Mesenchymal stem cell (in vitro differentiated cells and primary cell): ENCODE results near the gene OIT3.

Experiments used
- DNase-seq: peaks from one replicate; pipeline ENCODE4 v3.0.0-alpha.2; 2013
- H2AFZ ChIP-seq: one replicate; pipeline ENCODE4 v1.6.1; 2013; ENCODE audit warnings: low read depth, mild to moderate bottlenecking, control low read depth, inconsistent platforms, low read length, moderate library complexity
- H2AK5ac ChIP-seq: 2 replicates; pipeline ENCODE4 v1.6.1; 2013; ENCODE audit warnings: low read length, moderate library complexity, mild to moderate bottlenecking, inconsistent platforms; ENCODE audit not compliant: severe bottlenecking
- H2BK120ac ChIP-seq: one replicate; pipeline ENCODE4 v1.6.1; 2013; ENCODE audit warnings: low read depth, mild to moderate bottlenecking, inconsistent platforms, low read length, moderate library complexity
- H2BK12ac ChIP-seq, 2 experiments: one replicate each; pipeline ENCODE4 v1.6.1; 2013; ENCODE audit warnings: inconsistent platforms in 2 of 2, low read length in 2 of 2, mild to moderate bottlenecking in 2 of 2, moderate library complexity in 2 of 2, control low read depth in 1 of 2
- H2BK15ac ChIP-seq: one replicate; pipeline ENCODE4 v1.6.1; 2013; ENCODE audit warnings: mild to moderate bottlenecking, low read depth, inconsistent platforms; ENCODE audit not compliant: poor library complexity, severe bottlenecking
- H2BK5ac ChIP-seq: 2 replicates; pipeline ENCODE4 v1.6.1; 2013; ENCODE audit warnings: low read depth, mild to moderate bottlenecking, low read length, control low read depth, inconsistent platforms; ENCODE audit not compliant: poor library complexity, severe bottlenecking
- H3K14ac ChIP-seq, 2 experiments: one replicate each; pipeline ENCODE4 v1.6.1; 2013; ENCODE audit warnings: inconsistent platforms in 2 of 2, low read length in 2 of 2, control low read depth in 1 of 2, mild to moderate bottlenecking in 1 of 2, moderate library complexity in 1 of 2
- H3K18ac ChIP-seq, 2 experiments: one replicate each; pipeline ENCODE4 v1.6.1; 2013; ENCODE audit warnings: inconsistent platforms in 2 of 2, low read length in 2 of 2, control low read depth in 1 of 2, low read depth in 1 of 2, mild to moderate bottlenecking in 1 of 2
- H3K23ac ChIP-seq, 2 experiments: one replicate each; pipeline ENCODE4 v1.6.1; 2013; ENCODE audit warnings: inconsistent platforms in 2 of 2, low read length in 2 of 2, mild to moderate bottlenecking in 2 of 2, moderate library complexity in 2 of 2, control low read depth in 1 of 2
- H3K27ac ChIP-seq: 2 replicates; pipeline ENCODE4 v1.5.1; 2013; ENCODE audit warnings: mild to moderate bottlenecking, moderate library complexity, low read length, control low read depth, inconsistent platforms; ENCODE audit not compliant: poor library complexity, severe bottlenecking
- H3K27me3 ChIP-seq, 2 experiments: 2 replicates each; pipeline versions ENCODE4 v1.6.1 to v1.7.0; 2013; ENCODE audit warnings: low read length in 2 of 2, mild to moderate bottlenecking in 2 of 2, moderate library complexity in 2 of 2, control low read depth in 1 of 2, inconsistent platforms in 1 of 2; ENCODE audit not compliant: control insufficient read depth in 1 of 2, insufficient read depth in 1 of 2
- H3K36me3 ChIP-seq, 2 experiments: 2 replicates each; pipeline versions ENCODE4 v1.6.1 to v1.7.0; 2013; ENCODE audit warnings: low read length in 2 of 2, control low read depth in 1 of 2, inconsistent platforms in 1 of 2, low read depth in 1 of 2, mild to moderate bottlenecking in 1 of 2; ENCODE audit not compliant: insufficient read depth in 2 of 2, control insufficient read depth in 1 of 2
- H3K4ac ChIP-seq, 2 experiments: one replicate each; pipeline ENCODE4 v1.6.1; 2013; ENCODE audit warnings: inconsistent platforms in 2 of 2, low read length in 2 of 2, mild to moderate bottlenecking in 2 of 2, moderate library complexity in 2 of 2, control low read depth in 1 of 2, low read depth in 1 of 2
- H3K4me1 ChIP-seq: 2 replicates; pipeline ENCODE4 v1.6.1; 2013; ENCODE audit warnings: low read depth, low read length, control low read depth; ENCODE audit not compliant: control insufficient read depth, insufficient read depth
- H3K4me2 ChIP-seq: 2 replicates; pipeline ENCODE4 v1.6.1; 2013; ENCODE audit warnings: low read length, mild to moderate bottlenecking, inconsistent platforms; ENCODE audit not compliant: poor library complexity, severe bottlenecking
- H3K4me3 ChIP-seq, 2 experiments: 2 replicates each; pipeline versions ENCODE4 v1.5.1 to v1.7.0; 2013; ENCODE audit warnings: low read length in 2 of 2, mild to moderate bottlenecking in 2 of 2, control low read depth in 1 of 2, low read depth in 1 of 2; ENCODE audit not compliant: insufficient read depth in 1 of 2
- H3K79me1 ChIP-seq: replicated peaks from 2 replicates; pipeline ENCODE4 v1.6.1; 2013; ENCODE audit warnings: mild to moderate bottlenecking, control low read depth, low read length, inconsistent platforms; ENCODE audit not compliant: poor library complexity, severe bottlenecking
- H3K9ac ChIP-seq: 2 replicates; pipeline ENCODE4 v1.7.0; 2013; ENCODE audit warnings: mild to moderate bottlenecking, low read length, moderate library complexity
- H3K9me3 ChIP-seq: 2 replicates; pipeline ENCODE4 v1.7.0; 2013; ENCODE audit warnings: mild to moderate bottlenecking, low read length; ENCODE audit not compliant: control insufficient read depth
- H4K8ac ChIP-seq: one replicate; pipeline ENCODE4 v1.6.1; 2013; ENCODE audit warnings: inconsistent platforms, mild to moderate bottlenecking, low read length, moderate library complexity
- H4K91ac ChIP-seq: one replicate; pipeline ENCODE4 v1.6.1; 2013; ENCODE audit warnings: mild to moderate bottlenecking, low read length, inconsistent platforms
- WGBS: methylation state at CpG from one replicate; pipeline ENCODE4 v1.1.7; 2013; ENCODE audit warnings: mixed read lengths; 5-methylcytosine and 5-hydroxymethylcytosine counted together

OIT3 gene

DNA sequence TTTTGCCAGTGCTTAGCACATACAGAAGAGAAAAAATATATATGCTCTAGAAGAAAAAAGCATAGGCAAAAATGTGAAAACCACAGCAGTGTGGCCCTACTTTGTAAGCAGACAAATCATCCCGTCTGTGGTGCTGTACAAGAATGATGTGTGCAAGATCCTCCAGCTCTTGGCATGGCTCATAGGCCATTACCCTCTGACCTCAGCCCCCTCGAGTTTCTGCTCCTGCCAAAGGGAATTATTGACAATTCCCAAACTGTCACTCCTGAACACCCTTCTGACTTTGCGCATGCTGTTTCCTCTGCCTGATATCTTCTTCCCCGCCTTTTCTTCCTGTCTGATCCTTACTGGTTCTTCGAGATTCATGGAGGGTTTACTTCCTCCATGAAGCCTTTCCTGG lies 33.9 kb downstream of the OIT3 start:
- no peaks in the 10 kb centered on the region for H3K4me1 ChIP-seq
- no peak overlapping the region for H3K4me2 ChIP-seq
- 53% methylated on average over 5 of the region's 5 CpGs for WGBS
- H4K8ac ChIP-seq = no peak overlapping the region
- no peak overlapping the region for H3K23ac ChIP-seq
- no peak overlapping the region for H3K4ac ChIP-seq
- no peak overlapping the region for H2AK5ac ChIP-seq
- H2BK12ac ChIP-seq = no peak overlapping the region
- no peak overlapping the region for H2AFZ ChIP-seq
- H3K14ac ChIP-seq = no peak overlapping the region
- no peak overlapping the region for H3K18ac ChIP-seq
- H3K4me3 ChIP-seq = no peak overlapping the region
- DNase-seq = no peak
- H3K9me3 ChIP-seq = peaks cover 7% of the 10 kb centered on the region
- no peak overlapping the region for H4K91ac ChIP-seq
- no peaks in the 10 kb centered on the region for H3K79me1 ChIP-seq
- peaks cover 0 to 3% of the 10 kb centered on the region in 2 experiments for H3K36me3 ChIP-seq
- no peak overlapping the region for H3K9ac ChIP-seq
- H2BK15ac ChIP-seq = no peak overlapping the region
- H2BK5ac ChIP-seq = no peak overlapping the region
- H2BK120ac ChIP-seq = no peak overlapping the region
- H3K27me3 ChIP-seq = no peaks in the 10 kb centered on the region
- no peak overlapping the region for H3K27ac ChIP-seq

DNA sequence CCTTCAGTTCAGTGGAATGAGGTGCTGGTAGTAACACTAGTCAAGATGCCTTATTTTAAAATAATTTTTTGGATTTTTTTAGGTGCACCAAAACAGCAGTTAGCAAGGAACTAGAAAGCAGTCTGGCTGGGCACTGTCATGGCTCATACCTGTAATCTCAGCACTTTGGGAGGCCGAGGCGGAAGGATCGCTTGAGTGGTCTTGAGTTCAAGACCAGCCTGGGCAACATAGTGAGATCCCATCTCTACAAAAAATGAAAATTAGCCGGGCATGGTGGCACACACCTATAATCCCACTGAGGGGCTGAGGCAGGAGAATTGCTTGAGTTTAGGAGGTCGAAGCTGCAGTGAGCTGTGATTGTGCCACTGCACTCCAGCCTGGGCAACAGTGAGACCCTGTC lies 35.3 kb downstream of the OIT3 start:
- Histone ChIP-seq H4K91ac (no peak overlapping the region), H2BK15ac (no peak overlapping the region), H2AFZ (no peak overlapping the region), H3K9me3 (no peaks in the 10 kb centered on the region), H3K36me3 (peaks cover 0 to 3% of the 10 kb centered on the region in 2 experiments), H3K4ac (no peak overlapping the region), H3K4me2 (no peak overlapping the region), H3K18ac (no peak overlapping the region), H2BK12ac (no peak overlapping the region), H2BK5ac (no peak overlapping the region), H4K8ac (no peak overlapping the region), H3K4me1 (no peaks in the 10 kb centered on the region), H3K14ac (no peak overlapping the region), H3K4me3 (no peak overlapping the region), H3K23ac (no peak overlapping the region), H3K9ac (no peak overlapping the region), H2BK120ac (no peak overlapping the region), H3K79me1 (no peaks in the 10 kb centered on the region), H2AK5ac (no peak overlapping the region), H3K27me3 (no peaks in the 10 kb centered on the region), H3K27ac (no peak overlapping the region)
- WGBS = 95% methylated on average over 5 of the region's 5 CpGs
- DNase-seq = no peak

- Histone ChIP-seq H4K91ac (no peak overlapping the region), H3K23ac (no peak overlapping the region), H3K14ac (no peak overlapping the region), H2AK5ac (no peak overlapping the region), H2BK120ac (no peak overlapping the region), H2BK5ac (no peak overlapping the region), H3K36me3 (no peaks in the 10 kb centered on the region), H3K18ac (no peak overlapping the region), H2BK12ac (no peak overlapping the region), H3K27ac (no peak overlapping the region), H3K4me2 (no peak overlapping the region), H2BK15ac (no peak overlapping the region), H4K8ac (no peak overlapping the region), H3K4me3 (no peak overlapping the region), H3K4ac (no peak overlapping the region), H3K9me3 (no peaks in the 10 kb centered on the region), H3K79me1 (no peaks in the 10 kb centered on the region), H2AFZ (no peak overlapping the region), H3K9ac (no peak overlapping the region), H3K4me1 (no peaks in the 10 kb centered on the region), H3K27me3 (no peaks in the 10 kb centered on the region)
- 93% methylated on average over 2 of the region's 2 CpGs for WGBS
- DNase-seq = no peak
These were observed 36.7 kb downstream of the OIT3 start for GRCh38 chr10:72930276-72930675.

DNA sequence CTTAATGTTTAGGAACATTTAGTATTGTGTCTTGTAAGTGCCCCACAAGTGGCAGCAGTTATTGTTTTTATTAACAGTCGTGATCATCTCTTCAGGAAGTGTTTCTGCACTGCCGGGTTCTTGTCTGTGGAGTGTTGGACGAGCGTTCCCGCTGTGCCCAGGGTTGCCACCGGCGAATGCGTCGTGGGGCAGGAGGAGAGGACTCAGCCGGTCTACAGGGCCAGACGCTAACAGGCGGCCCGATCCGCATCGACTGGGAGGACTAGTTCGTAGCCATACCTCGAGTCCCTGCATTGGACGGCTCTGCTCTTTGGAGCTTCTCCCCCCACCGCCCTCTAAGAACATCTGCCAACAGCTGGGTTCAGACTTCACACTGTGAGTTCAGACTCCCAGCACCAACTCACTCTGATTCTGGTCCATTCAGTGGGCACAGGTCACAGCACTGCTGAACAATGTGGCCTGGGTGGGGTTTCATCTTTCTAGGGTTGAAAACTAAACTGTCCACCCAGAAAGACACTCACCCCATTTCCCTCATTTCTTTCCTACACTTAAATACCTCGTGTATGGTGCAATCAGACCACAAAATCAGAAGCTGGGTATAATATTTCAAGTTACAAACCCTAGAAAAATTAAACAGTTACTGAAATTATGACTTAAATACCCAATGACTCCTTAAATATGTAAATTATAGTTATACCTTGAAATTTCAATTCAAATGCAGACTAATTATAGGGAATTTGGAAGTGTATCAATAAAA lies 38.9 kb downstream of the OIT3 start:
- Histone ChIP-seq H3K4me1 (no peaks in the 10 kb centered on the region), H2BK15ac (no peak overlapping the region), H4K91ac (no peak overlapping the region), H3K36me3 (no peaks in the 10 kb centered on the region), H3K18ac (no peak overlapping the region), H2BK12ac (no peak overlapping the region), H3K79me1 (no peaks in the 10 kb centered on the region), H3K4me3 (no peak overlapping the region), H4K8ac (no peak overlapping the region), H2AFZ (no peak overlapping the region), H3K9ac (no peak overlapping the region), H2AK5ac (no peak overlapping the region), H3K27me3 (no peaks in the 10 kb centered on the region), H3K14ac (peak overlapping the region in 1 of 2 experiments; percentile 11), H3K4me2 (no peak overlapping the region), H2BK120ac (no peak overlapping the region), H2BK5ac (no peak overlapping the region), H3K4ac (no peak overlapping the region), H3K9me3 (no peaks in the 10 kb centered on the region), H3K23ac (no peak overlapping the region), H3K27ac (no peak overlapping the region)
- WGBS = 93% methylated on average over 19 of the region's 20 CpGs
- DNase-seq = no peak
